T-helper 1 cell treated with Interleukin-12 subunit alpha and Interleukin-12 subunit beta and Interleukin-4 antibody, amounts not matched to agents 30 μg/mL and 1 μg/mL, for 36 hours (primary cell): ENCODE data around the gene DUSP16.
A peak's percentile ranks its signal among the peaks of the same experiment; 100 is the strongest.

Source experiments
- H3K27ac Mint-ChIP-seq: one replicate; pipeline ENCODE4 v1.8.0; 2021; ENCODE audit warnings: mild to moderate bottlenecking, mixed read lengths
- H3K27me3 Mint-ChIP-seq: one replicate; pipeline ENCODE4 v1.8.0; 2021; ENCODE audit warnings: low read depth, mixed read lengths
- H3K36me3 Mint-ChIP-seq: one replicate; pipeline ENCODE4 v1.8.0; 2021; ENCODE audit warnings: low read depth, mixed read lengths
- H3K4me1 Mint-ChIP-seq: one replicate; pipeline ENCODE4 v1.8.0; 2021; ENCODE audit warnings: low read depth, mixed read lengths
- H3K4me3 Mint-ChIP-seq: one replicate; pipeline ENCODE4 v1.8.0; 2021; ENCODE audit warnings: mild to moderate bottlenecking, moderate library complexity, mixed read lengths
- H3K9me3 Mint-ChIP-seq: one replicate; pipeline ENCODE4 v1.8.0; 2021; ENCODE audit warnings: mixed read lengths

Gene DUSP16

DNA sequence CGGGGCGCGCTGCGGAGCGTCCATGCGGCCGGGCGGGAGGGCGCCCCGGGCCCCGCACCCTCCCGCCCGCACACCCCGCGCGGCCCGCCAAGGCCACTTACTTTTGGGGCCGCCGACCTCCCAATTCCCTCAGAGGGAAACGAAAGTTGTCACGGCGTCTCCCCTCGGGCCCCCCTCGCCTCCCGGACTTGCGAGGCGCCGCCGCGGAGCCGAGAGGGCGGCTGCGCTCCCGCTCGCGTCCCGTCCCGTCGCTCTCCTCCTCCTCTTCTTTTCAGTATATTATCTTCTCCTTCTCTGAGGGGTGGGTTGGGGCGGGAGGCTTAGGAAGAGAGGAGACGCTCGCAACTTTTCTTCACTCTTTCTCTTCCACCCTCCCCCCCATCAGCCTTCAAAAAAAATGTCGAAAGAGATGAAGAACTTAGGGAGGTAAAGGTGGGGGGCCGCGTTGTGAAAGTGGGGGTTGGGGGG is 613 bp downstream of the DUSP16 start:
- Mint-ChIP-seq H3K9me3 (peaks cover 5% of the 10 kb centered on the region), H3K4me1 (peaks cover 36% of the 10 kb centered on the region), H3K4me3 (peak overlapping the region; percentile 87), H3K36me3 (peaks cover 19% of the 10 kb centered on the region), H3K27me3 (no peaks in the 10 kb centered on the region), H3K27ac (peak overlapping the region; percentile 96)

GRCh38 chr12:12561371-12562015 is 1.2 kb downstream of the DUSP16 start:
- Mint-ChIP-seq H3K27me3 (no peaks in the 10 kb centered on the region), H3K4me1 (peaks cover 36% of the 10 kb centered on the region), H3K9me3 (peaks cover 5% of the 10 kb centered on the region), H3K36me3 (peaks cover 21% of the 10 kb centered on the region), H3K27ac (peak overlapping the region; percentile 92), H3K4me3 (peak overlapping the region; percentile 94)

- H3K36me3 Mint-ChIP-seq = peaks cover 21% of the 10 kb centered on the region
- peak overlapping the region; percentile 92 for H3K27ac Mint-ChIP-seq
- peaks cover 36% of the 10 kb centered on the region for H3K4me1 Mint-ChIP-seq
- H3K4me3 Mint-ChIP-seq = peak overlapping the region; percentile 94
- peaks cover 5% of the 10 kb centered on the region for H3K9me3 Mint-ChIP-seq
- no peaks in the 10 kb centered on the region for H3K27me3 Mint-ChIP-seq
Observed at GRCh38 chr12:12560587-12561370, 1.9 kb downstream of the DUSP16 start.

- Mint-ChIP-seq H3K9me3 (no peaks in the 10 kb centered on the region), H3K27me3 (no peaks in the 10 kb centered on the region), H3K36me3 (peaks cover 21% of the 10 kb centered on the region), H3K4me3 (peak overlapping the region; percentile 79), H3K27ac (no peak overlapping the region), H3K4me1 (peaks cover 39% of the 10 kb centered on the region)
Observed at GRCh38 chr12:12559719-12560296, 2.9 kb downstream of the DUSP16 start.

DNA sequence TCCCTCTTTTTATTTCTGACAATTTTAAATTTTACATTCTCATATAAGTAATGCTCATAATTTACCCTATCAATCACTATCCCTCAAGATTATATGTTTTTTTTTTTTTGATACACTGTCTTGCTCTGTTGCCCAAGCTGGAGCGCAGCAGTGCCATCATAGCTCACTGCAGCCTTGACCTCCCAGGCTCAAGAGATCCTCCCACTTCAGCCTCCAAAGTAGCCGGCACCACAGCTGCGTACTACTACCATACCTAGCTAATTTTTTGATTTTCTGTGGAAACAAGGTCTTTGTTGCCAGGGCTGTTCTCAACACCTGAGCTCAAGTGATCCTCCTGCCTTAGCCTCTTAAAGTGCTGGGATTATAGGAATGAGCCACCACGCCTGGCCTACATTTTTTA is 4.4 kb downstream of the DUSP16 start:
- no peaks in the 10 kb centered on the region for H3K9me3 Mint-ChIP-seq
- peaks cover 36% of the 10 kb centered on the region for H3K4me1 Mint-ChIP-seq
- H3K27me3 Mint-ChIP-seq = no peaks in the 10 kb centered on the region
- peaks cover 25% of the 10 kb centered on the region for H3K36me3 Mint-ChIP-seq
- H3K4me3 Mint-ChIP-seq = no peak overlapping the region
- H3K27ac Mint-ChIP-seq = no peak overlapping the region

GRCh38 chr12:12557733-12558132 is 4.9 kb downstream of the DUSP16 start:
- H3K27ac Mint-ChIP-seq = no peak overlapping the region
- no peaks in the 10 kb centered on the region for H3K27me3 Mint-ChIP-seq
- peaks cover 33% of the 10 kb centered on the region for H3K4me1 Mint-ChIP-seq
- H3K9me3 Mint-ChIP-seq = no peaks in the 10 kb centered on the region
- peaks cover 25% of the 10 kb centered on the region for H3K36me3 Mint-ChIP-seq
- H3K4me3 Mint-ChIP-seq = no peak overlapping the region

DNA sequence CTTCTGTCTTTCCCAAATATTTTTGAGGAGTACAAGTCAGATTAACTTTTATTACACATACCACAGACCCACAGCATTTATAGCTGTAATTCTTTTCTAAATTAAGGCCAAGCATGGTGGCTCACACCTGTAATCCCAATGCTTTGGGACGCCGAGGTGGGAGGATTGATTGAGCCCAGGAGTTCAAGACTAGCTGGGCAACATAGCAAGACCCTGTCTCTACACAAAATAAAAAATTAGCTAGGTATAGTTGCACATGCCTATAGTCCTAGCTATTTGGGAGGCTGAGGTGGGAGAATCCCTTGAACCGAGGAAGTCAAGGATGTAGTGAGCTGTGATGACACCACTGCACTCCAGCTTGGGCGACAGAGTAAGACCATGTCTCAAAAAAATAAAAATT is 7.0 kb downstream of the DUSP16 start:
- peaks cover 33% of the 10 kb centered on the region for H3K4me1 Mint-ChIP-seq
- H3K4me3 Mint-ChIP-seq = no peak overlapping the region
- H3K27me3 Mint-ChIP-seq = no peaks in the 10 kb centered on the region
- peaks cover 32% of the 10 kb centered on the region for H3K36me3 Mint-ChIP-seq
- no peak overlapping the region for H3K27ac Mint-ChIP-seq
- no peaks in the 10 kb centered on the region for H3K9me3 Mint-ChIP-seq

DNA sequence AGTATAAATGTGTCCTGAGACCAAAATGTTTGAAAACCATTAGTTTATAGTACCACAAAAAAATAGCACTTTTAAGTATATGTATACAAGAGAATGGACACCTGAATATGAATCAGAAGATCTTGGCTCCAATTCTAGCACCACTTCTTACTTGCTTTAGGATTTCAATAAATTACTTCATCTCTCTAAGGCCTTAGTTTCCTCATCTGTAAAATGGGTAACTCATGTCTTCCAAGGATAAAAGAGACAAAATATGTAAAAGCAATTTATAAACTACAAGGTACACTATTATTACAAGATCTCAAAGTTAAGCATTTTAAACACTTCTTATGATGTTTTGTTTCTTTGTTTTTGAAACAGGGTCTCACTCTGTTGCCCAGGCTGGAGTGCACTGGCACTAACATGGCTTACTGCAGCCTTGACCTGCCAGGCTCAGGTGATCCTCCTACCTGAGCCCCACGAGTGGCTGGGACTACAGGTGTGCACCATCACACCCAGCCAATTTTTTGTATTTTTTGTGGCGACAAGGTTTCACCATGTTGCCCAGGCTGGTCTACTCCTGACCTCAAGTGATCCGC is 9.4 kb downstream of the DUSP16 start:
- H3K27me3 Mint-ChIP-seq = no peaks in the 10 kb centered on the region
- no peak overlapping the region for H3K4me3 Mint-ChIP-seq
- H3K27ac Mint-ChIP-seq = no peak overlapping the region
- no peaks in the 10 kb centered on the region for H3K9me3 Mint-ChIP-seq
- H3K4me1 Mint-ChIP-seq = peaks cover 18% of the 10 kb centered on the region
- peaks cover 29% of the 10 kb centered on the region for H3K36me3 Mint-ChIP-seq

DNA sequence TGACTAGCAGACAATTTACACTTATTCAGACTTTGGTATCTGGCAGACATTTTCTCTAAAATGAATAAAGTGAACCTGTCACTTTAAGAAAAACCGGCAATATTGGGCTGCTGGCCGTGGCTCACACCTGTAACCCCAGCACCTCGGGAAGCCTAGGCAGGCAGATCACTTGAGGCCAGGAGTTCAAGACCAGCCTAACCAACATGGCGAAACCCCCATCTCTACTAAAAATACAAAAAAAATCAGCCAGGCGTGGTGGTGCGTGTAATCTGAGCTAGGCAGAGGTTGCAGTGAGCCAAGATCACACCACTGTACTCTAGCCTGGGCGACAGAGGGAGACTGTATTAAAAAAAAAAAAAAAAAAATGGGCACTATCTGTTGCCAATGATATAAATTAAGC is 11.5 kb downstream of the DUSP16 start:
- Mint-ChIP-seq H3K4me1 (peaks cover 10% of the 10 kb centered on the region), H3K9me3 (no peaks in the 10 kb centered on the region), H3K27ac (no peak overlapping the region), H3K27me3 (no peaks in the 10 kb centered on the region), H3K36me3 (peaks cover 22% of the 10 kb centered on the region), H3K4me3 (no peak overlapping the region)

GRCh38 chr12:12550277-12550676 is 12.4 kb downstream of the DUSP16 start:
- Mint-ChIP-seq H3K4me3 (no peak overlapping the region), H3K27me3 (no peaks in the 10 kb centered on the region), H3K4me1 (peaks cover 10% of the 10 kb centered on the region), H3K27ac (no peak overlapping the region), H3K9me3 (no peaks in the 10 kb centered on the region), H3K36me3 (peaks cover 22% of the 10 kb centered on the region)

- H3K36me3 Mint-ChIP-seq = peaks cover 20% of the 10 kb centered on the region
- no peak overlapping the region for H3K27ac Mint-ChIP-seq
- H3K9me3 Mint-ChIP-seq = no peaks in the 10 kb centered on the region
- no peak overlapping the region for H3K4me3 Mint-ChIP-seq
- no peaks in the 10 kb centered on the region for H3K27me3 Mint-ChIP-seq
- peaks cover 7% of the 10 kb centered on the region for H3K4me1 Mint-ChIP-seq
Observed at GRCh38 chr12:12549426-12549825, 13.2 kb downstream of the DUSP16 start.

DNA sequence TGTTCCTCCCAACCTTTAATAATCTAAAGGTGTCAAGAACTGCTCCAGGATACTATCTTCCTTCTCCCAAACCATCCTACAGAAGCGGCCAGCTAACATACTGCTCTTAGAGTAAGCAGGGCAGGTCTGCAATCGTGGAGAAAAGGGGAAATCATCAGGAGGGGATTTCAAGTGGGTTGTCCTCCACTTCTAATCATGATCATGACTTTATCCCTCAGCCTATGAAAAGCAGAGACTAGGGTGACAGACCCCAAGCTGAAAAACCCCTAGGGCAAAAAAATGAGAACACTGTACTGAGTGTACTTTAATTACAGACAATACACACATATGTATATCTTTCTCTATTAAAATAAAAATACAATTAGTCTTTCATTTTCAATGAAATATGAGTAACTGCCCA is 13.9 kb downstream of the DUSP16 start:
- Mint-ChIP-seq H3K27ac (no peak overlapping the region), H3K9me3 (no peaks in the 10 kb centered on the region), H3K4me1 (peaks cover 10% of the 10 kb centered on the region), H3K4me3 (no peak overlapping the region), H3K36me3 (peaks cover 20% of the 10 kb centered on the region), H3K27me3 (no peaks in the 10 kb centered on the region)

GRCh38 chr12:12546314-12546772 is 16.3 kb downstream of the DUSP16 start:
- Mint-ChIP-seq H3K9me3 (no peaks in the 10 kb centered on the region), H3K4me1 (peaks cover 11% of the 10 kb centered on the region), H3K36me3 (peaks cover 25% of the 10 kb centered on the region), H3K27ac (no peak overlapping the region), H3K27me3 (no peaks in the 10 kb centered on the region), H3K4me3 (no peak overlapping the region)

GRCh38 chr12:12543959-12544358 is 18.7 kb downstream of the DUSP16 start:
- no peak overlapping the region for H3K4me3 Mint-ChIP-seq
- no peaks in the 10 kb centered on the region for H3K9me3 Mint-ChIP-seq
- peaks cover 24% of the 10 kb centered on the region for H3K36me3 Mint-ChIP-seq
- H3K27me3 Mint-ChIP-seq = no peaks in the 10 kb centered on the region
- no peak overlapping the region for H3K27ac Mint-ChIP-seq
- peaks cover 19% of the 10 kb centered on the region for H3K4me1 Mint-ChIP-seq
